Stomach smooth muscle (tissue), 2 donors: Measurements from ENCODE around the gene CHST2.
"Not testable (repeated sequence)": the region's sequence is repeated elsewhere in the genome, so short reads cannot be mapped to it uniquely, and the experiment has no call there.

Experiments used
- H3K27ac ChIP-seq: one replicate; pipeline ENCODE4 v1.7.0; 2013; ENCODE audit warnings: mild to moderate bottlenecking, low read length, inconsistent platforms
- H3K27me3 ChIP-seq, 2 donors: one replicate each; pipeline ENCODE4 v1.7.0; 2013; ENCODE audit warnings: low read length in 2 of 2; ENCODE audit not compliant: insufficient read depth in 2 of 2, control insufficient read depth in 1 of 2
- H3K36me3 ChIP-seq, 2 donors: one replicate each; pipeline ENCODE4 v1.7.0; 2013; ENCODE audit warnings: low read length in 2 of 2; ENCODE audit not compliant: control insufficient read depth in 2 of 2, insufficient read depth in 2 of 2
- H3K4me1 ChIP-seq: one replicate; pipeline ENCODE4 v1.7.0; 2013; ENCODE audit warnings: low read length; ENCODE audit not compliant: control insufficient read depth, insufficient read depth
- H3K4me3 ChIP-seq, 2 donors: one replicate each; pipeline ENCODE4 v1.7.0; 2013; ENCODE audit warnings: low read length in 2 of 2
- H3K9ac ChIP-seq, 2 donors: one replicate each; pipeline ENCODE4 v1.7.0; 2013; ENCODE audit warnings: low read length in 2 of 2, mild to moderate bottlenecking in 1 of 2
- H3K9me3 ChIP-seq, 2 donors: one replicate each; pipeline ENCODE4 v1.7.0; 2013; ENCODE audit warnings: low read length in 2 of 2; ENCODE audit not compliant: control insufficient read depth in 2 of 2
- donor health status: healthy.
- donor health status: Pancreatic carcinoma.

CHST2 gene

DNA sequence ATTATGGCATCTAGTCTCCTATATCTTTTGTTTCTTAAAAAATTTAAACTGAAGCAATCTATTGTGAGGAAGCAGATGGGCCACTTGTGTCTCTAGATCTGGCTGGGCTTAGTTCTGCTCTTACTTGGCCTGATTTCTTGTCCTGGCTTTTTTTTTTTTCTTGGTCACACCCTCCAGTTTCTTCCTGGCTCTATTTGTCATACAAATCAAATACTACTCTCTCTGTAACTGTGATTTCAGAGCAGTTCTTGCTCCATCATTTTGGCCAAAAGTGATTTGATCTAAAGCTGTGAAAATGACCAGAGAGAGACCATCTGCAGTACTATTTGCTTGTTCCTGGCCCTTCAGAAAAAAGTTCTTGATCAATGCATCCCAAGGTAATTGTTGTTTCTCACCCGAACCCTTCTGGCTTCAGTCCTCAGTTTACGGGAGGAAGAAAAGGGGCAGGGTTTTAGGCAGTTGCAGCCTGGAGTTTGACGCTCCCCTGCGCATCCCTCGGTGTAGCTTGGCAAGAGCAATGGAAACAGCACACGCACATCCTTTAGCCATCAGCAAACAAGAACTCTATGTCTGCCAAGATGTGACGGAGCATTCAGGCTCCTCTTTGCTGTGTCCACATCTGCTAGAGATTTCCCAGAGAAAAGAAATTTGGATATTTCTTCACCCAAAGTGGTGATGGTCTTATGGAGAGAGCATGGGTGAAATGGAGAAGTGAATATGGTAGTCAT is 31.6 kb downstream of the CHST2 start:
- Histone ChIP-seq H3K27me3 (no peaks in the 10 kb centered on the region), H3K36me3 (no peaks in the 10 kb centered on the region), H3K9me3 (no peaks in the 10 kb centered on the region), H3K4me1 (no peaks in the 10 kb centered on the region), H3K9ac (no peak overlapping the region), H3K27ac (no peak overlapping the region), H3K4me3 (no peak overlapping the region)

DNA sequence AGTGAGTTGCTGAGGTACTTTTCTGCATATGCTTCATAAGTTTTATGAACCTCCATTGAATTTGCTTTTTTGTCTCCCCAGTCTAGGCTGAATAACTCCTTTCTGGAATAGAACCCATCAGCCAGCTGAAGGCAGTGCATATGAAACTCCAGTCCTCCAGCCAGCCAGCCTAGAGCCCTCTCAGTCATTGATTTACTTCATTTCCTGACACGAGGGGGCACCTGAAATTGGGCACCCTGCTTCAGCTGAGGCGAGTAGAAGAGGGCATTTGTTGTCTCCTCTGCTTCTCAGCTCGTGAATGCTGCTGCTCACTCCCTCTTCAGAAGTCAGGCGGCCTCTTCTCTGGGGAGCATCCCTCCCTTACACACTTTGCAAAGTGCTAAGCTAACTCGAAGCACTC is 32.5 kb downstream of the CHST2 start:
- no peaks in the 10 kb centered on the region for H3K36me3 ChIP-seq
- H3K27ac ChIP-seq: no peak overlapping the region
- no peaks in the 10 kb centered on the region for H3K9me3 ChIP-seq
- no peaks in the 10 kb centered on the region for H3K4me1 ChIP-seq
- H3K4me3 ChIP-seq: no peak overlapping the region
- H3K27me3 ChIP-seq: no peaks in the 10 kb centered on the region
- no peak overlapping the region for H3K9ac ChIP-seq

DNA sequence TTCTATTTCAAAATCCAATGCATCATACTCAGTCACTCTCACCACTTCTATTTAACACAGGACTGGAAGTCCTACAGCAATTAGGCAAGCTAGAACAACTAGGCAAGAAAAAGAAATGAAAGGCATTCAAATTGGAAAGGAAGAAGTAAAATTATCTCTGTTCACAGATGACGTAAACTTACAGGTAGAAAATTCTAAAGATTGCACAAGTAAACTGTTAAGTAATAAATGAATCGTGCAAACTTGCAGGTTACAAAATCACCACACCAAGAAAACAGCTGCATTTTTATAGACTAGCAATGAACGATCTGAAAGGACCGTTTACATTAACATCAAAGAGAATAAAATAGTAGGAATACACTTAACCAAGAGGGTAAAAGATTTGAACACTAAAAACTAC is 36.2 kb downstream of the CHST2 start:
- no peak overlapping the region for H3K9ac ChIP-seq
- H3K4me3 ChIP-seq: no peak overlapping the region

DNA sequence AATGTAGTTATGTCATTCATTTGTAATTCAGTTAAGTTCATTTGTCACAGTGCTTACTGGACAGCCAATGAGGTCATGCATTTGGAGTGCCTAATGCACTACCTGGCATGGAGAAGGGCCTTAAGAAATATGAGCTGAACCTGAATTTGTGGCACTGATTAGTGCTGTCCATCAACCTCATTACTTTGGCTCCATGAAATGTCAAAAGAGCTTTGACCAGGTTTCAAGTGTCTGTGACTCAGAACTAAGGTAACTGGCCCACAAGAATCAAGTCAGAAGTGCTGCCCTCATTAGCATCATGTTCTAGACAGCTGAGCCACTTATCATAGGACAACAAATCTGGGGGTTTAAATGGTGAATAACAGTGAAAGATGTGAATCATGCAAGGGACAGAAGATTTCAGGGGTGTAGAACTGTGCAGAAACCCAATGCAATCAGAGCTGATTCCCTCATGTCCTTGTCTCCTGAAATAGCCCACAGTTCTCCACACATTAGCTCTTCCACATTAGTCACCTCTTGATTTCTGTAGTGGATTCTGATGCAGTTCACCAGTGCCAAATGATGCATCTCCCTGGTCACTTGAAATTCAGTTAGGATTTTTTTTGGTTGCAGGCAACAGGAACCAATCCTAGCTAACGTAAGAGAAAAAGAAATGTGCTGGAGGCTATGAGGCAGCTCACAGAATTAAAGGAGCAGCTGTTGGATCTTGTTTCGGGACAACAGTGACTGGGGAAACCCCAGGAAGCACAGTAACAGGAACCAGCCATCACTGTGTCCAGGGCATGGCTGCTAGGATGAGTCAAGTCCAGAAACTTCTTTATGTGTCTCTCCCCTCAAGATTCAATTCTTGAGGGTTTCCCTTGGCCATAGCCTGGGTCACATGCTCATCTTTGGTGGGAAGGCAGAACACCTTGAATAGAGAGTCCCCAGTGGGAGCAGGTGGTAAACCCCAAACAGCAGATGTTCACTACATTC is 38.7 kb downstream of the CHST2 start:
- Histone ChIP-seq H3K9me3 (no peaks in the 10 kb centered on the region), H3K4me1 (no peaks in the 10 kb centered on the region), H3K36me3 (no peaks in the 10 kb centered on the region), H3K27me3 (no peaks in the 10 kb centered on the region), H3K4me3 (no peak overlapping the region), H3K27ac (no peak overlapping the region), H3K9ac (no peak overlapping the region)

More for the DNA sequence above, 36.2 kb downstream of the CHST2 start:
- H3K27me3 ChIP-seq: no peaks in the 10 kb centered on the region
- H3K9me3 ChIP-seq: no peaks in the 10 kb centered on the region
- H3K36me3 ChIP-seq: no peaks in the 10 kb centered on the region
- H3K4me1 ChIP-seq: no peaks in the 10 kb centered on the region
- H3K27ac ChIP-seq: no peak overlapping the region

DNA sequence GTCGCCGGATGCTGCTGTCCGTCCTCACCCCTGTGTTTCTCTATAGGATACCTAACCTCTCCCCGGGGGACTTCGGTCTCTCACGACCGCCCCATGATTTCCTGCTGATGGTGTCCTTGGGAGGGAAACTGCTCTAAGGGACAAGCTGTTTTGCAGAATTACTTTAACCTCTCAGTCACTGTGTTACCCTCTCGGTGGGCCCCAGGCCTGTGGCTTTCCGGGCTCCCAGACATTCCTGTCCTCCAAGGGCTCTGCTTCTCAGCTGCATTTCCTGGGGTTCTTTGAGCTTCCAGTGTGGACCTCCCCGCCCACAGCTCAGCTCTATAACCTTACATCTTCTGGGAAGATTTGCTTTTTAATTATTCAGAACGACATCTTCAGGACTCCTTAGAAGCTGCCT is 40.9 kb downstream of the CHST2 start:
- Histone ChIP-seq H3K27ac (no peak overlapping the region), H3K36me3 (no peaks in the 10 kb centered on the region), H3K4me3 (no peak overlapping the region), H3K9ac (no peak overlapping the region), H3K27me3 (no peaks in the 10 kb centered on the region), H3K9me3 (no peaks in the 10 kb centered on the region), H3K4me1 (no peaks in the 10 kb centered on the region)

DNA sequence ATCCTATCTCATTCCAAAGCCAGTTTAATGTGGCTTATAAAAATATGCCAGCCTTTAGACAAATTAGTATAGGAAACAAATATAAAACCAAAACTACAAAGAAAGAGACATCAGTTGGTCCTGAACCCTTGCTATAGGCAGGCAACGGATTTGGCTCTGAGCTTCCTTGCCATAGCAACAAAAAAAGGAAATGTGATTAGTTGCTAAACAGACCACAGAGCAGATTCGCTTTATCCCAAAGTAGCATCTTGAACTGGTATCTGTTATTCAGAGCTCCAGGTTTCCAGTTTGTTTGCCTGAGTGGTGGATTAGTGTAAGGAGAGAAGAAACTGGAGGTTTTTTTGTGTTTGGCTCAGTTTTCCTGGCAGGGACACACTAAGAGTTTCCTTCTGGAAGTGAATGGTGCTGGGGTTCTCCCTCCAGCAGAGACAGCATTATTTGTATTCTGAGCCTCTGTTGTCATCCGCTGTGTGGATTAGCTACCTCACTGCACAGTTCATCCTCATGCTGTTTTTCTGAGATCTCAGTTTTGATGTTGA is 44.1 kb downstream of the CHST2 start:
- peaks cover 0 to under 1% of the 10 kb centered on the region in 2 donors for H3K27me3 ChIP-seq
- H3K9ac ChIP-seq: no peak overlapping the region
- H3K4me1 ChIP-seq: no peaks in the 10 kb centered on the region
- no peaks in the 10 kb centered on the region for H3K36me3 ChIP-seq
- no peak overlapping the region for H3K4me3 ChIP-seq
- H3K9me3 ChIP-seq: no peaks in the 10 kb centered on the region
- no peak overlapping the region for H3K27ac ChIP-seq

DNA sequence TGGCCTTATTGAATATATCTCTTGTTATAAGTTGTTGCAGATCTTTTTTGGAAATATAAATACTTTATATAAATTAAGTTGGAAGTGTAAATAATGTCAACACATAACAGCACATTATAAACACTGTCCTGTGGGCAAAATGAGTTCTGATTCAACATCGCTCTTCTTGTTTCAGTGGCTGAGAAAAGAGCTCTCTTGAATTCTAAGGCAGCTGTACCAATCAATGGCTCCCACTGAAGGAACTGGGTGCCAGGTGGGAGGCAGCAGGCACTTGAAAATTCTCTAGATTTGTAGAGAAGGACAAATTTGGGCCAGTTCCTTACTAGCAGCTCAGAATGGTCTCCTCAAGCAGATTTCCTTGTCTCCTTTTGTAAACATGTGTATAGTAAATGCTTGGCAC is 45.6 kb downstream of the CHST2 start:
- Histone ChIP-seq H3K27me3 (peaks cover 0 to 2% of the 10 kb centered on the region in 2 donors), H3K4me1 (no peaks in the 10 kb centered on the region), H3K4me3 (no peak overlapping the region), H3K27ac (no peak overlapping the region), H3K9me3 (no peaks in the 10 kb centered on the region), H3K36me3 (no peaks in the 10 kb centered on the region), H3K9ac (no peak overlapping the region)

DNA sequence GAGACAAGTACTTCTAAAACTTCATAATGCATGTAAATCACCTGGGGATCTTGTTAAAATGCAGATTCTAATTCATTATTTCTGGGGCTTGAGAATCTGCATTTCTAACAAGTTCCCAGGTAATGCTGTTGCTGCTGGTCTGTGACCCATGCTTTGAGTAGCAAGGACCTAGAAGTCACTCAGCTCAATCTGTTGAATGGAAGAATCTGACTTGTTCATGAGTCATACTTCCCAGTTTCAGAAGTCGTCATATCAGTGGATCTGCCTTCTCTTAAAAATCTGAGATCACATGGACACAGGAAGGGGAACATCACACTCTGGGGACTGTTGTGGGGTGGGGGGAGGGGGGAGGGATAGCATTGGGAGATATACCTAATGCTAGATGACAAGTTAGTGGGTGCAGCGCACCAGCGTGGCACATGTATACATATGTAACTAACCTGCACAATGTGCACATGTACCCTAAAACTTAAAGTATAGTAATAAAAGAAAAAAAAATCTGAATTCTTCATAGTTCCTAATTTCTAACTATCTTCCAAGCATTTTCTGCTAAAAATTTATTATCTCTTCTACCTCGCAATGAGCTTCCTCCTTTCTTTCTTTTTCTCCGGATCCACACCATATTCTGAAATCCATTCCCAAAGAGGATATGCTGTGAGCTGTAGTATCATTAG is 46.2 kb downstream of the CHST2 start:
- H3K27me3 ChIP-seq, H3K9ac ChIP-seq, H3K27ac ChIP-seq, H3K9me3 ChIP-seq, H3K4me3 ChIP-seq, H3K4me1 ChIP-seq, H3K36me3 ChIP-seq: not testable (repeated sequence)

DNA sequence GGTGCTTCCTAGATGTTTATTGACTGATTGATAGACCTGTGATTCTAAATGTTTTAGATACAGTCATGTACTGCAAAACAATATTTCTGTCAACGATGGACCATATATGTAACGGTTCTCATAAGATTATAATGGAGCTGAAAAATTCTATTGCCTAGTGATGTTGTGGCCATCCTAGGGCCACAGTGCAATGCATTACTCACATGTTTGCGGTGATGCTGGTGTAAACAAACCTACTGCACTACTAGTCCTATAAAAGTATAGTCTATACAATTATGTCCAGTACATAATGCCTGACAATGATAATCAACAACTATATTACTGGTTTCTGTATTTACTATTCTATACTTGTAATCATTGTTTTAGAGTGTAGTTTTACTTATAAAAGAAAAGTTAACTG is 46.8 kb downstream of the CHST2 start:
- Histone ChIP-seq H3K27ac (no peak overlapping the region), H3K4me1 (no peaks in the 10 kb centered on the region), H3K9ac (no peak overlapping the region), H3K36me3 (no peaks in the 10 kb centered on the region), H3K27me3 (peaks cover 0 to 2% of the 10 kb centered on the region in 2 donors), H3K4me3 (no peak overlapping the region), H3K9me3 (no peaks in the 10 kb centered on the region)

DNA sequence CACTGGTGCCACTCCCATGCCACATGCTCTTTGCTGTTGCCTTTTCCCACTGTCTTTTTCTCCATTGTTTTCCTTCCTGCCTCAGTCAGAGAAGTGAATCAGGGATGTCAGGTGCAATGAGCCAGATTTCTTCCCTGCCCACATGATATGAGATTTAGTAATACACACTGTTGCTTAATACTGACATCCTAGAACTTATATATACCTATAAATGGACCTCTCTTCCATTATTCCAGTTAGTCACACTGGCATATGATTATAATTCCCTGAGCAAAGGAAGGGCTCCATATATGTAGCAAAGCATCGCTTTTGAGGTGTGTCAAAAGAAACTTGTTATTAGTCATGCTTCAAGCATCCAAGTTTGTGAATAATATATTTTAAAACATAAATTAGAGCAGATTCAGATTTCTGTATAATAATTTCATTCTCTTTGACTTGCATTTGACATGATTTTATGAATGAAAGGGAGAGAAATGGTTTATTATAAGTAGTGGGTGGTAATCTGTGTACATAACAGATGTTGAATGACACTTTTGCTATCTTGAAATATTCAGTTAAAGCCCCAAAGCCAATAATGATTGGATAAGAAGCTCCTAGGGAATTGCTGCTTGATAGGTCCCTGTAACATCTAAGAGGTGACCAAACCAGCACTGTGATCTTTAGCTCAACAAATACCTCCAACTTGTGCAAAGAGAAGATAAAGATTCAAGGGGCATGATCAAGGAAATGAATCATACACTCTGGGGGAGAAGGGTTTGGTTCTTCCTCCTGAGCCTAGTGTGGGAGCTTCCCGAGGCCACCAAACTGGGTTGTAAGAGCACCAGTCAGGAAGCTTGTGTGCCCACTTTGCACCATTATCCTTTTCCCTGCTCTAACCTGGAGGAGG is 48.6 kb downstream of the CHST2 start:
- no peak overlapping the region for H3K4me3 ChIP-seq
- H3K27me3 ChIP-seq: peaks cover 0 to 2% of the 10 kb centered on the region in 2 donors
- H3K9ac ChIP-seq: no peak overlapping the region
- no peaks in the 10 kb centered on the region for H3K36me3 ChIP-seq
- H3K27ac ChIP-seq: no peak overlapping the region
- H3K9me3 ChIP-seq: no peaks in the 10 kb centered on the region
- H3K4me1 ChIP-seq: no peaks in the 10 kb centered on the region
